GM12872 (cell line): ENCODE measurements around the gene RPS18.

ENCODE experiments used
- CTCF ChIP-seq: IDR thresholded peaks from 3 replicates; pipeline ENCODE4 v1.5.1; 2011; ENCODE audit warnings: low read depth, mild to moderate bottlenecking, low read length, moderate library complexity; ENCODE audit not compliant: insufficient read depth

The RPS18 gene

GRCh38 chr6:33290459-33290858 is 18.6 kb downstream of the RPS18 start:
- TF ChIP-seq CTCF = no peak

- no peak for TF ChIP-seq CTCF
These were observed 21.3 kb downstream of the RPS18 start for GRCh38 chr6:33292996-33293682.

- TF ChIP-seq CTCF = no peak
These were observed 22.4 kb downstream of the RPS18 start for GRCh38 chr6:33294086-33294823.

- TF ChIP-seq CTCF = no peak
These were observed 23.9 kb downstream of the RPS18 start for GRCh38 chr6:33295621-33296369.

- no peak for TF ChIP-seq CTCF
These were observed 25.0 kb downstream of the RPS18 start for GRCh38 chr6:33296797-33297405.

- TF ChIP-seq CTCF = no peak
These were observed 25.6 kb downstream of the RPS18 start for GRCh38 chr6:33297406-33297955.
